Measurements from ENCODE around the gene ORM2. TPM values are rescaled to one million over a fixed set of nuclear protein-coding genes. Genes with fewer than 3 reads are reported as not detected.
"Not testable (repeated sequence)": the region's sequence is repeated elsewhere in the genome, so short reads cannot be mapped to it uniquely, and the experiment has no call there.

The ORM2 gene
- total RNA-seq (2013), result 0.25 TPM
- polyA plus RNA-seq (under 1 TPM in 2 of 3 donors, not detected in 1; 0.30 to 0.33 TPM), polyA minus RNA-seq (0.96 TPM in 1 of 2 replicates, not detected in the other), total RNA-seq (0 to 0.15 (median 0) reads per million in 11 experiments)

GRCh38 chr9:114329625-114330022, at the start of gene ORM2:
TSS of gene ORM2 (plus strand) at chr9:114329869. CDS start at chr9:114329905, 36 bp downstream.
- H3K36me3 ChIP-seq (replicated peaks in 1 of 2; ENCODE audit: control insufficient read depth in 1 of 2, insufficient read depth in 2 of 2, low read length in 2 of 2); H3K4me1 ChIP-seq (ENCODE audit: control insufficient read depth in 1 of 2, insufficient read depth in 2 of 2, low read length in 2 of 2); H3K27me3 Mint-ChIP-seq (ENCODE audit: low read depth in 3 of 3); H3K27me3 ChIP-seq (ENCODE audit: control insufficient read depth in 2 of 2, insufficient read depth in 2 of 2, low read length in 2 of 2); H3K9ac ChIP-seq (ENCODE audit: insufficient read depth, low read length, poor library complexity, severe bottlenecking); H3K4me3 ChIP-seq (replicated peaks in 1 of 3; ENCODE audit: low read depth in 2 of 3, low read length in 3 of 3); DNase-seq; H3K4me3 Mint-ChIP-seq; H3K4me1 Mint-ChIP-seq; H3K36me3 Mint-ChIP-seq; H3K4me2 ChIP-seq (replicated peaks; ENCODE audit: extremely low read depth, low read length, poor library complexity, severe bottlenecking); H3K9me3 Mint-ChIP-seq; H3K27ac ChIP-seq (ENCODE audit: low read depth in 1 of 2, low read length in 2 of 2); H3K9me3 ChIP-seq (replicated peaks in 1 of 2; ENCODE audit: control insufficient read depth in 1 of 2, insufficient read depth in 1 of 2, low read length in 2 of 2); intact Hi-C loops (cut with micrococcal nuclease); H3K79me2 ChIP-seq (ENCODE audit: insufficient read depth, low read length); H2AFZ ChIP-seq (ENCODE audit: insufficient read depth, low read depth, low read length, poor library complexity, severe bottlenecking); H4K20me1 ChIP-seq (ENCODE audit: insufficient read depth, low read length): not testable (repeated sequence)
- no CpG with 5 or more reads among the region's 10 CpGs for WGBS (ENCODE audit: insufficient coverage)
- H3K27ac Mint-ChIP-seq, result peak within 1 kb of the TSS in 1 of 7 donors; percentile 25

- no peak for DNase-seq
- no peak overlapping the region for H3K4me3 Mint-ChIP-seq
- no peaks in the 10 kb centered on the region for H3K79me2 ChIP-seq (ENCODE audit: insufficient read depth, low read length)
These were observed 48.8 kb upstream of the ORM2 start for GRCh38 chr9:114280636-114281472.

More at GRCh38 chr9:114280636-114281472, 48.8 kb upstream of the ORM2 start:
- Histone ChIP-seq H3K4me2 (replicated peaks; ENCODE audit: extremely low read depth, low read length, poor library complexity, severe bottlenecking) (no peak overlapping the region), H3K36me3 (replicated peaks in 1 of 2; ENCODE audit: control insufficient read depth in 1 of 2, insufficient read depth in 2 of 2, low read length in 2 of 2) (no peaks in the 10 kb centered on the region), H4K20me1 (ENCODE audit: insufficient read depth, low read length) (no peaks in the 10 kb centered on the region), H2AFZ (ENCODE audit: insufficient read depth, low read depth, low read length, poor library complexity, severe bottlenecking) (no peak overlapping the region), H3K9me3 (replicated peaks in 1 of 2; ENCODE audit: control insufficient read depth in 1 of 2, insufficient read depth in 1 of 2, low read length in 2 of 2) (no peaks in the 10 kb centered on the region), H3K9ac (ENCODE audit: insufficient read depth, low read length, poor library complexity, severe bottlenecking) (no peak overlapping the region), H3K4me1 (ENCODE audit: control insufficient read depth in 1 of 2, insufficient read depth in 2 of 2, low read length in 2 of 2) (peaks cover 4% of the 10 kb centered on the region in 2 donors), H3K4me3 (replicated peaks in 1 of 3; ENCODE audit: low read depth in 2 of 3, low read length in 3 of 3) (no peak overlapping the region), H3K27ac (ENCODE audit: low read depth in 1 of 2, low read length in 2 of 2) (no peak overlapping the region), H3K27me3 (ENCODE audit: control insufficient read depth in 2 of 2, insufficient read depth in 2 of 2, low read length in 2 of 2) (no peaks in the 10 kb centered on the region)
- Mint-ChIP-seq H3K9me3 (peaks cover 0 to 6% (median 0%) of the 10 kb centered on the region in 7 donors), H3K4me1 (peaks cover 5% of the 10 kb centered on the region), H3K27me3 (ENCODE audit: low read depth in 3 of 3) (peaks cover 5 to 9% (median 8%) of the 10 kb centered on the region in 3 donors), H3K27ac (no peak overlapping the region), H3K36me3 (no peaks in the 10 kb centered on the region)
- 89% methylated on average over 7 of the region's 8 CpGs for WGBS (ENCODE audit: insufficient coverage)
- no peak for TF ChIP-seq CTCF (IDR thresholded peaks at IDR 0.05)
- intact Hi-C loops (cut with micrococcal nuclease), result no loop called here

All from CD14-positive monocyte (primary cell).